Kidney (tissue), 14 donors: ENCODE results near the gene ILF2. TPM values are rescaled to one million over a fixed set of nuclear protein-coding genes. Genes with fewer than 3 reads are reported as not detected.
A peak's percentile ranks its signal among the peaks of the same experiment; 100 is the strongest.

ENCODE experiments used
- DNase-seq, 5 donors: peaks; one replicate each; pipeline ENCODE4 v3.0.0-alpha.2; 2013 to 2020
- FAIRE-seq: peaks from 2 replicates; lab custom pipeline; 2012; peaks lifted over from hg19 to GRCh38; lab: Jason Lieb, UNC
- H3K27ac ChIP-seq, 2 donors: one replicate each; pipeline ENCODE4 v1.7.0; 2013; ENCODE audit warnings: low read depth in 2 of 2, low read length in 2 of 2, inconsistent platforms in 1 of 2
- H3K27me3 ChIP-seq: one replicate; pipeline ENCODE4 v1.7.1; 2013; ENCODE audit warnings: low read length, inconsistent platforms; ENCODE audit not compliant: control insufficient read depth, insufficient read depth
- H3K36me3 ChIP-seq, 3 donors: one replicate each; pipeline versions ENCODE4 v1.7.0 to v1.7.1; 2013; ENCODE audit warnings: low read length in 3 of 3, control low read depth in 1 of 3, inconsistent platforms in 1 of 3; ENCODE audit not compliant: insufficient read depth in 3 of 3, control insufficient read depth in 2 of 3
- H3K4me1 ChIP-seq, 3 donors: one replicate each; pipeline versions ENCODE4 v1.7.0 to v1.7.1; 2013; ENCODE audit warnings: low read length in 3 of 3, inconsistent platforms in 1 of 3, low read depth in 1 of 3; ENCODE audit not compliant: control insufficient read depth in 2 of 3, insufficient read depth in 2 of 3
- H3K4me3 ChIP-seq, 3 donors: one replicate each; pipeline versions ENCODE4 v1.7.0 to v1.8.1; 2013; ENCODE audit warnings: low read length in 3 of 3, control low read depth in 1 of 3, inconsistent platforms in 1 of 3
- H3K9ac ChIP-seq, 3 donors: one replicate each; pipeline versions ENCODE4 v1.7.0 to v1.7.1; 2013; ENCODE audit warnings: low read length in 3 of 3, control low read depth in 1 of 3, inconsistent platforms in 1 of 3
- H3K9me3 ChIP-seq, 3 donors: one replicate each; pipeline versions ENCODE4 v1.7.0 to v1.7.1; 2013; ENCODE audit warnings: low read length in 3 of 3, control low read depth in 1 of 3, inconsistent platforms in 1 of 3; ENCODE audit not compliant: control insufficient read depth in 2 of 3, insufficient read depth in 1 of 3
- CTCF ChIP-seq: IDR thresholded peaks from 3 replicates; pipeline ENCODE4 v1.5.1; 2012; ENCODE audit warnings: mild to moderate bottlenecking, moderate library complexity, borderline replicate concordance; ENCODE audit not compliant: insufficient read depth; ENCODE audit errors: extremely low read depth
- intact Hi-C: fragments of 100-400 bp; cut with DNase I; formaldehyde crosslinking; loops from one replicate; pipeline ENCODE4 v1.11.1; 2022
- polyA plus RNA-seq: library from polyadenylated mRNA; stranded (reverse); fragments of 350-450 nt; fragmentation: Illumina TruSeq; extraction: RNeasy Lipid Tissue Mini Kit (QIAGEN cat#74804); gene quantifications from one replicate; pipeline ENCODE4 v1.2.3, GENCODE V29; 2014; ENCODE audit warnings: low read depth, low replicate concordance; ENCODE audit not compliant: insufficient read depth
- total RNA-seq: library from RNA; stranded (reverse); fragmentation: NEBNext Ultra II Directional; extraction: Animal tissue kit (Norgen Biotek cat#: 25700); gene quantifications from one replicate; pipeline ENCODE4 v1.2.1, GENCODE V29; 2021
- donor health status: control.
- donor health status: control.
- donor health status: control.
- donor health status: control.
- donor health status: control.
- donor health status: DM: yes; HTN: yes; CAD: no.
- donor health status: Normal renal cell carcinoma (clear cell type).

ILF2 gene
- total and polyA plus RNA-seq, 2 donors from 2014 or later: 110 to 197 TPM

- FAIRE-seq (no peak), DNase-seq (peak in 1 of 5 donors; percentile 94)
- no peak for TF ChIP-seq CTCF
- intact Hi-C loops: no loop called here
- Histone ChIP-seq H3K36me3 (no peaks in the 10 kb centered on the region), H3K4me1 (peaks cover 5 to 14% (median 8%) of the 10 kb centered on the region in 3 donors), H3K9me3 (no peaks in the 10 kb centered on the region), H3K4me3 (no peak within 1 kb of the TSS), H3K9ac (peak within 1 kb of the TSS in 2 of 3 donors; percentile 8 to 37), H3K27me3 (no peaks in the 10 kb centered on the region), H3K27ac (peak within 1 kb of the TSS; percentile 26 to 41)
These were observed 54.5 kb downstream of the ILF2 start, which contains the start of gene S100A14 for GRCh38 chr1:153616144-153616916. S100A14 (minus strand) TSS chr1:153616325; CDS start chr1:153615858, 467 bp downstream.

- TF ChIP-seq CTCF: no peak
- H3K4me1 ChIP-seq: peaks cover 7 to 15% (median 11%) of the 10 kb centered on the region in 3 donors
- H3K27me3 ChIP-seq: no peaks in the 10 kb centered on the region
- H3K4me3 ChIP-seq: no peak overlapping the region
- no peaks in the 10 kb centered on the region for H3K9me3 ChIP-seq
- H3K9ac ChIP-seq: peak overlapping the region in 1 of 3 donors; percentile 8
- no peak overlapping the region for H3K27ac ChIP-seq
- DNase-seq: peak in 1 of 5 donors; percentile 49
- intact Hi-C loops: no loop called here
- no peaks in the 10 kb centered on the region for H3K36me3 ChIP-seq
- FAIRE-seq: no peak
These were observed 55.4 kb downstream of the ILF2 start for GRCh38 chr1:153615406-153615805.

GRCh38 chr1:153614906-153615305, 55.9 kb downstream of the ILF2 start:
- no peak for TF ChIP-seq CTCF
- Histone ChIP-seq H3K36me3 (no peaks in the 10 kb centered on the region), H3K27ac (no peak overlapping the region), H3K4me1 (peaks cover 7 to 20% (median 16%) of the 10 kb centered on the region in 3 donors), H3K4me3 (no peak overlapping the region), H3K27me3 (no peaks in the 10 kb centered on the region), H3K9me3 (no peaks in the 10 kb centered on the region), H3K9ac (no peak overlapping the region)
- DNase-seq (peak in 1 of 5 donors; percentile 56), FAIRE-seq (no peak)
- intact Hi-C loops: no loop called here
